CD4-positive, alpha-beta T cell treated with Interleukin-10 for 1 hour (primary cell): Measurements from ENCODE around the gene DIRAS2.

ENCODE experiments used
- DNase-seq: peaks from one replicate; pipeline ENCODE4 v3.0.0-alpha.2; 2020

The DIRAS2 gene

GRCh38 chr9:90611568-90611967 is 31.1 kb downstream of the DIRAS2 start:
- no peak for DNase-seq

DNA sequence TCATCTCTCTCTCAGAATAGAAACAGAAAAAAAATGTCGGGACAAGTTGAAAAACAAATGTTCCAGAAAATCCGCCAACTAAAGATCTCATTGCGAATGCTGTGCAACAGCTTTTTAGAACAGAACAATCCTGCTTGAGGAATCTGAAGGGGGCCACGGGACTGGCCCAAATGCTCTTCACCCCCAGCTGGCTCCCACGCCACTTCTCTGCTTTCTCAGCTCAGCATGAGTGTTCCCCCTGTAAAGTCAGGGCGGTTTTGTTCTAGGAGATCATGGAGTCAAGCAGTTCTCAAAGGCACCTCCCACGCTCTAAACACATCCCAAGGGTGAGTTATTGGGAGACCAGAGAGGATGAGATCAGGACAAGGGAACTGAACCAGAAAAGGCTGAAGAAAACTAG is 31.5 kb downstream of the DIRAS2 start:
- no peak for DNase-seq

GRCh38 chr9:90607701-90608516 is 34.7 kb downstream of the DIRAS2 start:
- no peak for DNase-seq

DNA sequence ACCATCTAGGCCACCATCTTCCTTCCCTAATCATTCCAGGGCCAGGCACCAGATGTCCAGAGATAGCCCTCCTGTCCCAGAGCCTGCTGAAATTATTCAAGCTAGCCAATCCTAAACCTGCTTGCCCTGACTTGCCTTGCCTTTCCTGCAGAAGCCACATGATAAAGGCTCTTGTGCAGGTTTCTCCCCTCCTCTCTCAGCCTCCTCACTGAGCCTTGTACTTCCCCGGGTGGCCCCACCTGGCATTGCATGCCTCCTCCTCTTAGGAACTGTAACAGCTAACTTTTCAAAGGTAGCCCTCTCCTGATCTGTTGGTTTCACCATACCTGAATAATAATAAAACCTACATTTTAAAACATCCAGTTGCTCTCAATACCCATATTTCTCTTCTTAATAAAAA is 42.6 kb downstream of the DIRAS2 start:
- no peak for DNase-seq

GRCh38 chr9:90598191-90598590 is 44.4 kb downstream of the DIRAS2 start:
- DNase-seq, result no peak

- no peak for DNase-seq
Observed at GRCh38 chr9:90593646-90594045, 49.0 kb downstream of the DIRAS2 start.

DNA sequence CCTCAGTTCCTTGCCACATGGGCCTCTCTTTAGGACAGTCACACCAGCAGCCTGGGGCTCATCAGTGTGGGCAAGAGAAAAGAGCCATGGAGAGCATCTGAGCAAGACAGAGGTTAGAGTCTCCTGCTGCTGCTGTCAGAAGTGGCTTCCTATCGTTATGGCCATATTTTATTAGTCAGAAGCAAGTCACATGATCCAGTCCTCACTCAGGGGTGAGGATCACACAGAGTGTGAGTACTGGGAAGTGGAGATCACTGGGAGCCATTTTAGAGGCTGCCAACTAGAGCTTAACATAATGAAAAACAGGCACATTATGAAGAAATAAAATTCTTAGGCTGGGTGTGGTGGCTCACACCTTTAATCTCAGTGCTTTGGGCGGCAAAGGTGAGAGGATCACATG is 62.0 kb downstream of the DIRAS2 start:
- no peak for DNase-seq

DNA sequence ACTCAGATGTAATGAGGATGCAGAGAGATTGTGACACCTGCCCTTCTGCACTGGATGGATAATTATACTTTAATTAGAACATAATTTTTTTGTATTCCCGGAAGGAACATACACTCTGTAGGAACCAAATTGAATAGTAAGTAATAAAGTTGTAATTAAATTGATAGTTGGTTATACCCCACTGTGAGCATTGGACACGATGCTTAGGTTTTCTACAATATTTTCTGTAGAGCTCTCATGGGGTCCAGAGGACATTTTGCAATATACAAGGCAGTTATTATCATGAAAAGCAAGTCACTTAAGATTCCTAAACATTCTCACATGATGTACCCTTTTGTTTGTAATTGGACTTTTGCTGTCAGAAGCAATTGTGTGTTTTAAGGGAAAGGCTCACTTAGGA is 63.4 kb downstream of the DIRAS2 start:
- DNase-seq, result no peak

DNA sequence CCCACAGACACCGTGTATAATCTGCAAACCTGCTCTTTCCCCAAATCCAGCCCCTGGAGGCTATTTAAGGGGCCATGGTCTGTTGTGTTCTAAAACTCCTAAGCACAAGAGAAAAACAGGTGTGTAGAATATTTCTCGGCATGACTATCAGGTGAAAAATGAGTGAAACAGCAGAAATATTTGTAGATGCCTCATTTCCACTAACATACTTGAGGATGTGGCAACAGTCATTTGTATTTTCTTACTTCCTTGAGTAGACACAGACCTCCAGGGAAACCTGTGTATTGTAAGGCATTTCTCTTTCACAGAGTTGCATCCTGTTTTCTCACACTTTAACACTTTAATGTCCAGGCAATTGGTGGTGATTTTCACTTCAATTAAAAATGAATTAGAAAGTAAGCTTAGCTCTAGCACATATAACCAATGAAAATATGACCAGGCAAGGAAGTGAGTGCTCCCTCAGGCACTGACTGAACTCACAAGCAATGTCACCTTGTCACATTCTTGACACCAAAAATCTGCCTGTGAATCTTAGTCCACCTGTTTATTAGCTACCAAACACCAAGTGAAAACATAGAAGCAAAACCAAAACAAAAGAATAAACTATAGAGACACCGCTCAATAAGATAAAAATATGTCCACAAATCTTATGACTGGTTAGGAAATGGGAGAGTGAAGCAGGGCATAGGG is 64.4 kb downstream of the DIRAS2 start:
- DNase-seq, result no peak

DNA sequence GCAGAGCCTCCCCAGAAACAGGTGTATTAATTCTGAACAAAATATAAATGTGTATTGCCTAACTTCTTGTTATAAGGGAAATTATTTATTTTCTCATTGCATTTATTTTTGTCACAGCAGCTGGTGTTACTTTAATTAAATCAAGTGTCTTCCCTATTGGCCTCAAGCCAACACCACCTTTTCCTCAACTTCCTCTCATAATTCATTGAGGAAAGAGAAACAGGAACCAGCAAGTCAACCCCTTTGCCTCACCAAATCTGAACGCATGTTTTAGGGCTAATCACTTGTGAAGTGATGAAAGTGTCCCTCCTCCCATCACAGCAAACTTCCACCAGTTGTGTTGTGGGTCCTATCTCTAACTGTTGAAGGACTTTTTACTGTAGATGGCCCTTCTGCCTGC is 73.1 kb downstream of the DIRAS2 start:
- DNase-seq, result peak; percentile 2

DNA sequence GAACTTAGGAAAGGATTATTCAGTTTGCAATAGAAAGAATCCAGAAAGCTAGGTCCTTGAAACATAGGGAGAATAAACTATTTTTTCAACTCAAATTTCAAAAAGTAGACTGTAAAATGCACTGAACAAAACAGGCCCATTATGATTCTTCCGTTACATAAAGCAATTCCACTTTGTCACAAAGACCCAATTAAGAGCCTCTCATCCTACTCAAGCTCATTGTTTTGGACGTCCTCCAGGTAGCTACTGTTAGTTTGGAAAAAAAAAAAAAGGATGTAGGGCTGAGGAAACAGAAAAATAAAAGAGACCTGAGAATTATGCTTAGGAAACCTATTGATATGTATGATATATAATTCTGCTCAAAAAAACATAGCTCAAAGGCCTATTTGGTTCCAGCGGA is 74.0 kb downstream of the DIRAS2 start:
- DNase-seq, result no peak

DNA sequence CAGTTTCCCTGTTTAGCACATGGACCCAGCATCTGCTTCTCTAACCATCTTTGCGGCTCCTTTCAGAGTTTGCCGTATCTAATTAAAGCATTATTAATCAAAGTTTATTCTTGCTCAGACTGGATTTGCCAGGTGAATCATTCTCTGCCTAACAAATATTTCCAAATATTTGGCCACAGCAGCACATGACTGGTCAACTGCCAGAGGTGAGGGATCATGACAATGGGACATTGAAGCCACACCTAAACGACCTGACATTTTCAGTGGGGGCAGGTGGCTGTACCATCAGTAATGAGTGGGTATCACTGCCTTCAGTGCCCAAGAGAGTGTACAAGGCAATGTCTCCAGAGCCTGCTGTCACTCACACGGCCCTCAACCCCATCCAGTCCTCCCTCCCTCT is 80.4 kb downstream of the DIRAS2 start:
- no peak for DNase-seq
